HG03196 (cell line): Measurements from ENCODE around the gene FAM161A.
"Not testable (repeated sequence)": the region's sequence is repeated elsewhere in the genome, so short reads cannot be mapped to it uniquely, and the experiment has no call there.

Source experiments
- ATAC-seq: cut with Tn5 transposase; IDR thresholded peaks from one replicate; pipeline ENCODE4 v1.9.1; 2021; ENCODE audit not compliant: unreplicated experiment

Gene FAM161A

DNA sequence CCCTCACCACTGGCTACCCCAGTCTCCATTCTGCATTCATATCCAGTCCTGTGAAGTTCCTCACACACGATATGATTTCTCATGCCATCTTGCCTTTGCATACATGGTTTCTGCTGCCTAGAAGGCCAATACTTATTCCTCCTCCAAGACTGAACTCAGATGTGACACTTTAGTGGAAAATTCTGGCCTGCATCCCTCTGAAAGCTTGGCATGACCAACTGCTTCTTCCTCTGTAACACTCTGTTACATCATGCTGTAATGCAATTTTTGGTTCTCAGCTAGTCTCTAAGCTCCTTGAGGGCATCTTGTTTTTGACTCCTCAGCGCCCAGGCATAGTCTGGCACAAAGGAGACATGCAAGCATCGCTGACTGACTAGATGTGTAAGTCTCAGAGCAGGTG lies 12.6 kb downstream of the FAM161A start:
- ATAC-seq = no peak

DNA sequence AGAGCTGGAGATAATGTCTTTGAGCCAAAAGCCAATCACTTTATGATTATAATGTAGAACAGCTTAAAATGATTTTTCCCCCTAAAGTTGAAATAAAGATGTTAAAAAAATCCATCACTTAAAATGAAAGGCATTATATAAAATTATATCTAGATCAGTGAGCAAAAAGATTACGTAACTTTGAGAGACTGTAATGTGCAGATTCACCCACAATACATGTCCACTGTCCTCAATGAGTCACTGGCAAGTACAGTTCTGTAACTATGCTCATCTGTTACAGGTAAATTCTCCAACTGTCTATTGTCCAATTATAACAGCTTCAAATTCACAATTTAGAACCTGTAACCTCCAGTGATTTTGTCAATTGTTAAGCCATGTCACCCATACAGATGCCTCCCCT lies 19.0 kb downstream of the FAM161A start:
- ATAC-seq = no peak

DNA sequence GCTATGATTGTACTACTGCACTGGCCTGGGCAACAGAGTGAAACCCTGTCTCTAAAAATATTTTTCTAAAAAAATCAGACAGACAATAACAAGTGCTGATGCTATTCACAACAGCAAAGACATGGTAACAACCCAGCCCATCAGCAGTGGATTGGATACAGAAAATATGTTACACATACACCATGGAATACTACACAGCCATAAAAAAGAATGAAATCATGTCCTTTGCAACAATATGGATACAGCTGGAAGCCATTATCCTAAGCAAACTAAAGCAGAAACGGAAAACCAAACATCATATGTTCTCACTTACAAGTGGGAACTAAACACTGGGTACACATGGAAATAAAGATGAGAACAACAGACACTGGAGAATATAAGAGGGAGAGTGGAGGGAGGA lies 19.9 kb downstream of the FAM161A start:
- no peak for ATAC-seq

DNA sequence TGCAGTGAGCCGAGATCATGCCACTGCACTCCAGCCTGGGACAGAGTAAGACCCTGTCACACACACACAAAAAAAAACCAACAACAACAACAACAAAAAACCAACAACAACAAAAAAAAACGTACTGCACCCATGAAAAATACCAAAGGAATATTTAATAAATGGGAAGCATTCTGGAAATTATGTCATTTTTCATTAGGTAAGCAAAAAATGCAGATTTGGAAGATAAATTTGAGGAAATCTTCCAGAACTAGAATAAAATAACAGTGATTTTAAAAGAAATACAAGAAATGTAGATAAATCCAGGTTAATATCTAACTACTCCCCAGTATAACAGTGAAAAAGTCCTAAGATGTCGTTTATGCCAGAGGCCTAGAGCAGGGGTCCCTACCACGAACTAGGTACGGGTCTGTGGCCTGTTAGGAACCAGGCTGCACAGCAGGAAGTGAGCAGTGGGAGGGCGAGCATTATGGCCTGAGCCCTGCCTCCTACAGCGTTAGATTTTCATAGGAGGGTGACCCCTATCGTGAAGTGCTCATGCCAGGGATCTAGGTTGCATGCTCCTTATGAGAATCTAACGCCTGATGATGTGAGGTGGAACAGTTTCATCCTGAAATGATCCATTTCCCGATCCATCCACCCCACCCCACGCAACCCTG lies 21.5 kb downstream of the FAM161A start:
- no peak for ATAC-seq

DNA sequence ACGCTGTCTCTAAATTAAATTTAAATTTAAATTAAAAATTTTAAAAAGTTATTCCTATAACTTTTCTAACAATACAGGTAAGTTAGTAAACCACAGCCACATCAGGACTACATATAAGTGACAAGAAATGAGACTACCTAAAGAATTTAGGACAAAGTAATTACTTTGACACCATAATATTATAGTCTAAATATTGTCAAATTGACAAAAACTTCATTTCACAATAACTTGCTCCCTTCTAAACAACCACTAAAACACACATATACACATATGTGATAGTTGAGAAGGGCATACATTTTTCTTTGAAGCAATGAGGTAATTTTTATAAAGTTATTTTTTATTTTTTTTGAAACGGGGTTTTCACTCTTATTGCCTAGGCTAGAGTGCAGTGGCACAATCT lies 31.6 kb downstream of the FAM161A start:
- ATAC-seq = no peak

DNA sequence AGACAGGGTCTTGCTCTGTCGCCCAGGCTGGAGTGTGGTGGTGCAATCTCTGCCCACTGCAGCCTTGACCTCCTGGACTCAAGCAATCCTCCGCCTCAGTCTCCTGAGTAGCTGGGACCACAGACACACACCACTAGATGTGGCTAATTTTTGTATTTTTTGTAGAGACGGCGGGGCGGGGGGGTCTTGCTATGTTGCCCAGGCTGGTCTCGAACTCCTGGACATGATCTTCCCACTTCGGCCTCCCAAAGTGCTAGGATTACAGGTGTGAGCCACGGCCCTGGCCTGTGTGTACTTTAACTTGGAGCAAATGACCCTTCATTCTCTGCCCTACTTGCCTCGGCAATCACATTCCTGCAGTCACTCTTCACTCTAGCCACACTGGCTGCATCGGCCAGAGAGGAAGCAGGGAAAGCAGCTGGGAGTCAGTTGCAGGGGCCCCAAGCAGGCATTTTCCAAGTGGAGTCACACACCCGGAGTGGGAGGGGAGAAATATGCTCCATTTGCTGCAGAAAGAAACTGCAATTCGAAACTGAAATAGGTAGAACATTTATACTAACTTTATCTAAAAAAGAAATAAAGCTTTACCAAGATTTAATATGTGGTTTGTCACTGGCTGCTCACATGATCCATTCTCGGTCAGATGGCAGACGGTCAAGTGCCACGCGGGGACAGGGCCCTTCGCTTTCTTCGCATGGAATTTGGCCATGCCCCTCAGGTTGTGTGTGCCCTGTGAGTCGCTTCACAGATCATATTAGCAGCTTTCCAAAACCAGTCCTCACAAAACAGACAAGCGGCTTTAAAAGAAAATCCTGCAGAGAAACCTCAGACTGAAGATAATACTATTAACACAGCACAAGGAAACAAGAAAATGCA lies 37.1 kb downstream of the FAM161A start:
- ATAC-seq = no peak

DNA sequence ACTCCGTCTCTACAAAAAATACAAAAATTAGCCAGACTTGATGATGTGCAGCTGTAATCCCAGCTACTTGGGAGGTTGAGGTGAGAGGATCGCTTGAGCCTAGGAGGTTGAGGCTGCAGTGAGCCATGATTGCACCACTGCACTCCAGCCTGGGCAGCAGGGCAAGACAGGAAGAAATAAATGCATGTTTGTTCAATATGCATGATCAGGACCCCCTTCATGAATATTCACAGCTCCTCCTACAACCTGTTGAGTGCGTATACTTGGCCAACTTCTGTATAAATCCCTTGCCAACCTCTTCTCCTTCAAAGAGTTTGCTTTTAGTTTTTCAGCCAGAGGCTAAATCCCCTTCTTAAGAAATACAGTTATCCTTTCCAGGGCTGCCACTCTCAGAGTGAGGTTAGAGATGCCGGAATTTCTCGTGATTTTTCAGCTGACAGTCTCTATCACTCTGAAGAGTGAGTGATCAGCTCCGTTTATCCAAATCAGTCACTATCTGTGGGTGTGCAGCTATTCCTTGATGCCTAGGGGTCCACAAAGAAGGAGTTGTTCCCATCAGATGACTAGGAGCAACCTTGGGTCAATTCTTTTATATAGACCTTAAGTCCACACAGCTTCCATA lies 39.2 kb downstream of the FAM161A start:
- no peak for ATAC-seq

DNA sequence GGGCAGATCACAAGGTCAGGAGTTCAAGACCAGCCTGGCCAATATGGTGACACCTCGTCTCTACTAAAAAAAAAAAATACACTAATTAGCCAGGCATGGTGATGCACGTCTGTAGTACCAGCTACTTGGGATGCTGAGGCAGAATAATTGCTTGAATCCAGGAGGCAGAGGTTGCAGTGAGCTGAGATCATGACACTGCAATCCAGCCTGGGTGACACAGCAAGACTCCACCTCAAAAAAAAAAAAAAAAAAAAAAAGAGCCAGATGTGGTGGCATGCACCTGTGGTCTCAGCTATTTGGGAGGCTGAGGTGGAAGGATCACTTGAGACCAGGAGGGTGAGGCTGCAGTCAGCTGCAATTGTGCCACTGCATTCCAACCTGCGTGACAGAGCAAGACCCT lies 40.5 kb downstream of the FAM161A start:
- ATAC-seq = not testable (repeated sequence)

DNA sequence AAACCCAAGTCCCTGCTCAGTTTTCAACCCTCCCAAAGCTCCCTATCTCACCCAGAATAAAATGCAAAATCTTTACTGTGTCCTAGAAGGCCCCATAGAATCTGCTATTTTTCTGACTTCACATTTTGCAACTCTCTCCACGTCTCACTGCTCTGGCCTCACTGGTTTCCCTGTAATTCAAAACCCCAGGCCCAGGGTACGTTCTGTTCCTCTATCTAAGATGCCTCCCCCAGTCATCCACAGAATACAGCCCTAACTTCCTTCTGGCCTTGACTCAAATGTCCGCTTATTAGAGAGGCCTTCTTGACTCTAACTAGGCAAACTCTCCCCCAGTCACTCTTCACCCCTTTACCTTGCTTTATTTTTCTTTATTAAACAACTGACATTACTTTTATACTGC lies 42.0 kb downstream of the FAM161A start:
- no peak for ATAC-seq

DNA sequence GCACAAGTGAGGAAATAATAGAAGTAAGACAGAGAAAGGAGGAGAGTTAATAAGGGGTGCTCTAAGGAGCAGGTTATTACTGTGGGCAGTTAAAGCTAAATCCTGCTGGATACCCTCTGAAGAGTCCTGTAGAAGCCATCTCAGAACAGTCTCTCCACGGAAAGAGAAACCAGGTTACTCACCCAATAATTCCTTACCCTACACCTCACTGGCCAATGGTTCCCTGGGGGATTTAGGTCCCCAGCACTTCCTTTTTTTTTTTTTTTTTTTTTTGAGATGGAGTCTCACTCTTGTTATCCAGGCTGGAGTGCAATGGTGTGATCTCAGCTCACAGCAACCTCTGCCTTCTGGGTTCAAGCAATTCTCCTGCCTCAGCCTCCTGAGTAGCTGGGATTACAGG lies 43.7 kb downstream of the FAM161A start:
- not testable (repeated sequence) for ATAC-seq

DNA sequence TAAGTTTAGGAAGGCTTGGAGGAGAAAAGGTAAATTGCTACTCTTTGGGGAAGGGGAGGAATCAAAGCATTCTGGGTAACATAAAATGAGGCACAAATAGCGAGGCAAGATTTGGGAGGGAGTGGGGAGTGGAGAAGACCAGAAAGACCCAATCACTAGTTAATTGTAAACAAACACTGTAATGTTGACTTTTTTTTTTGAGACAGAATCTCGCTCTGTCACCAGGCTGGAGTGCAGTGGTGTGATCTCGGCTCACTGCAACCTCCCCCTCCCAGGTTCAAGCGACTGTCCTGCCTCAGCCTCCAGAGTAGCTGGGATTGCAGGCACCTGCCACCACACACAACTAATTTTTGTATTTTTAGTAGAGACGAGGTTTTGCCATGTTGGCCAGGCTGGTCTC lies 45.2 kb downstream of the FAM161A start:
- not testable (repeated sequence) for ATAC-seq

DNA sequence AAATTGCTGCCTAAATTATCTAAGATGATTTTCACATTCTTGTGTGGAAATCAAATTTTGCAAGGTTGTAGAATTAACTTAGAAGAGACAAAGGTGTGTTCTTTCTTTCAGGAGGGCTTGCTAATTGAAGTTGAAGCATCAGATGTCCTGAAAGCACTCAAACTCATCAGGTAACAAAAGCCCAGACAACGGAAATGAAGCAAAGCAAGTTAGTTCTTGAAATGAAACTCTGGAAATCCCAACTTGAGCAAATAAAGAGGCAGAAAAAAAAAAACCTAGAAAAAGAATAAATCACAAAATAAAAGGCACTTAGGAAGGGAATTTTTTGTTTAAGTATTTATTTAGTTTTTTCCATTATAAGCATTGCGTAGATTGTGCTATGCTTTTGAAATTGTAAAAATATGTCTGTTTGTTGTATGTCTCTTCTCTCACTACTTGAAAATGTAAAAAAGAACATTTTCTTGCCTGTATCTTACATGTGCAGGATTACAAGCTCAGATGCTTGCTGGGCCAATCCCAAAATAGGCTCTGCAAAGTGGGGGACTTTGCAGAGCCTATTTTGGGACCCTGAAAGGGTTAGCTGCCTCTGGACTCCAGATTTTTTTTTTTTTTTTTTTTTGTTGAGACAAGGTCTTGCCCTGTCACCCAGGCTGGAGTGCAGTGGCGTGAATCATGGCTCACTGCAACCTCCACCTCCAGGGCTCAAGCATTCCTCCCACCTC lies 46.7 kb downstream of the FAM161A start:
- ATAC-seq = no peak

DNA sequence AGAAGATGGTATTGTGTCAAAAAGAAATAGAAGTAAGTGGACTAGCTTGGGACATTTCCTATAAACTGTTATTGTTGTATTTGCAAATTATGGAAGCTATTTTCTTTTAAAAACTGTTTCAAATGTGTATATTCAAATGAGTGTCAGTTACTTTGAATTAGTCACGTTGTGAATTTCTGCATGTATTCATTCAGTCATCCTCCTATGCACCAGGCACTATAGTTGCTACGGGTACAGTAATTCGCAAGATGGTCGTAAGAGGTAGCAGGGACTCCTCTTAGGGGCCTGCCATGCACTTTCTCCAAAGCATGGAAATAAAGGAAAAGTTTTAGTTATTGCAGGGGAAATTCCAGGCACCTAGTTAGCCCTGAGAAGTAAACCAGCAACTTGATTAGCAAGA lies 51.3 kb downstream of the FAM161A start:
- no peak for ATAC-seq

DNA sequence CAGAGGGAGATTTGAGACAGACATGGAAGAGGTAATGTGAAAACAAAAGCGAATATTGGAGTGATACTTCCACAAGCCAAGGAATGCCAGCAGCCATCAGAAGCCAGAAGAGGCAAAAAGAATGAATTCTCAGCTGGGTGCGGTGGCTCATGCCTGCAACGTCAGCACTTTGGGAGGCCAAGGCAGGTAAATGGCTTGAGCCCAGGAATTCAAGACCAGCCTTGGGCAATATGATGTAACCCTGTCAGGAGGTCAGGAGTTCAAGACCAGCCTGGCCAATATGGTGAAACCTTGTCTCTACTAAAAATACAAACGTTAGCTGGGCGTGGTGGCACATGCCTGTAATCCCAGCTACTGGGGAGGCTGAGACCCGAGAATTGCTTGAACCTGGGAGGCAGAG lies 54.8 kb downstream of the FAM161A start:
- ATAC-seq = no peak

DNA sequence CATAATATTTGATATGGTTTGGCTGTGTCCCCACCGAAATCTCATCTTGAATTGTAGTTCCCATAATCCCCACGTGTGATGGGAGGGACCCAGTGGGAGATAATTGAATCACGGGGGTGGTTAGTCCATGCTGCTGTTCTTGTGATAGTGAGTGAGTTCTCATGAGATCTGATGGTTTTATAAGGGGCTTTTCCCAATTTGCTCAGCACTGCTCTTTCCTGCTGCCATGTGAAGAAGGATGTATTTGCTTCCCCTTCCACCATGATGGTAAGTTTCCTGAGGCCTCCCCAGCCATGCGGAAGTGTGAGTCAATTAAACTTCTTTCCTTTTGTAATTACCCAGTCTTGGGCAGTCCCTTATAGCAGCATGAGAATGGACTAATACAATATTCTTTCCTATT lies 56.4 kb downstream of the FAM161A start:
- ATAC-seq = not testable (repeated sequence)

DNA sequence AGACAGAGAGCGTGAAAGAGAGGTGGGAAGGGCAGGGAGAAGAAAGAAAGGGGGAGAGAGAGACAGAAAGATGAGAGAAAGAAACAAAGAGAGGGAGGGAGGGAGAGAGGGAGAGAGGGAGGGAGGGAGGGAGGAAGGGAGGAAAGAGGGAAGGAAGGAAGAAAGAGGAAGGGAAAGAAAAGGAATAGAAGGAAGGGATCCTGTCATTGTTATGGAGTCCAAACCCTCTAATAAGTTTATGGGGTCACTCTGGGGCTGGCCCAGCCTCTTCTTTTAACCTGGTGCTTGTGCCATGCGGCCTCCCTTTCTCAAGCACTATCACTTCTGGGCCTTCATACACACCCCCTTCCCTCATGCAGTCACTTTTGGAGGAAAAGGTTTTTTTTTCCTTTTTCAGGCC lies 58.5 kb downstream of the FAM161A start:
- no peak for ATAC-seq

DNA sequence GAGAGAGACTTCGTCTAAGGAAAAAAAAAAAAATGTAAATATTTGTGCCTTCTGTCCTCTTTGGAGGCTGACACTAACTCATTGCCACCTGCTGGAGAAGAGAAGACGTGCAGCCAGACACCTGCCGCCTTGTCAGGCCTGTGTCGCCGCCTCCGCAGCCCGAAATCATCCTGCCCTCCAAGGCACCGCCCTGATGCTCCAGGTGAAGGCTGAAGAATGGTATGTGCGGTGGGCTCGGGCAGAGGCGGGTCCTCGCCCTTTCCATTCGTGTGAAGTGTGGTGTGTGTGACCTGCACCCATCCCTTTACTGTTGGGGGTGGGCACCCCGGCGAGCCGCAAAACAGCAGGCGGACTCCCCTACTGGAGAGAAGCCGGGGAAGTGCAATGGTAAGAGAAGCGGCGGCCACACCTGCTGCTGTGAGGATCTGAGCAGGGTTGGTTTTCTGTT lies 60.4 kb downstream of the FAM161A start:
- ATAC-seq = no peak

DNA sequence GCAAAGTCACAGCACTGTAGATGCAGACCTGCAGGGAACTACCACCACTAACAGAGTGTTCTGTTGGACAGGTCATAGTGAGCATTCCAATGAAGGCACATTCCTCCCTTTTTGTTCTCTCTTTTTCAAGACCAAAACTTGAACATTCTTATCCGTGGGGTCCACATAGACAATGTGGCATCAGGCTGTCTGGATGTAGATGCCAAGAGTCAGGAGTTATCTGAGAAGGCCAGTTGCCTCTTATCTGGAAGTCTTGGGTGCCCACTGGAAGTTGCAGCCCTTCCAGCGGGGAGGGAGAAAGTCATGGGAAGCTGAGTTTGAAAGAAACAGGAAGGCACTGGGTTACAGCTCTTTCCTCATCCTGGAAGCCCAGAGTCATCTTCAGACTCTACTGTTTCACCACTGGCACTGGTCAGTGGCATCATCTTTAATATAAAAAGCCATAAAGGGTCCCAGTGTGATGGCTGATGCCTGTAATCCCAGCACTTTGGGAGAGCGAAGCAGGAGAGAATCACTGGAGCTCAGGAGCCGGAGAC lies 61.4 kb downstream of the FAM161A start:
- no peak for ATAC-seq

DNA sequence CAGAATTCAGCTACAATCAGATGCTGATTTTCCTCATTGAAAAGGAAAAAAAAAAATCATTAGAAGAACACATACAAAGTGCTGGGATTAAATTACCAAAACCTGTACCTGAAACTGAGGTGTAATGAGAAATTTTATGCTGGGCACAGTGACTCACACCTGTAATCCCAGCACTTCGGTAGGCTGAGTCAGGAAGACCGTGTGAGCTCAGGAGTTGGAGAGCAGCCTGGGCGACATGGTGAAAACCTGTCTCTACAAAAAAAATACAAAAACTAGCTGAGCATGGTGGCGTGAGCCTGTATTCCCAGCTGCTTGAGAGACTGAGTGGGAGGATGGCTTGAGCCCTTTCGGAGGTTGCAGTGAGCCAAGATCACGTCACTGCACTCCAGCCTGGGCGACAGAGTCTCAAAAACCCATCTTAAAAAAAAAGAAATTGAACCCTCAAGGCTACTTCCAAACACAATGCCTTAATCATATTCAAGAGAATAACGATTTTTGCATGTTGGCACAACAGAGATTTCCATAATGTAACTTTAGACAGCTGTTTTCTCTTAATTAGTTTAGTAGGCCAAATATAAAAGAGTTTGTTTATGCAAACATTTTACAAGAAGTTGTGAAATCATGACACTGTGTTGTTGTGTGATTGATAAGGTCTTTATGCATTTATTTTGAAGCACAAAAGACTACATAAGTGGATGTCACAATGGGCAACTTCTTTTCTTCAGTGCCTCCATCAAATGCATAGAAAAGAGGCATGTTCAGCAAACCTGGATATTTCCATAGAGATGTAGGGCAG lies 63.9 kb downstream of the FAM161A start:
- ATAC-seq = no peak

DNA sequence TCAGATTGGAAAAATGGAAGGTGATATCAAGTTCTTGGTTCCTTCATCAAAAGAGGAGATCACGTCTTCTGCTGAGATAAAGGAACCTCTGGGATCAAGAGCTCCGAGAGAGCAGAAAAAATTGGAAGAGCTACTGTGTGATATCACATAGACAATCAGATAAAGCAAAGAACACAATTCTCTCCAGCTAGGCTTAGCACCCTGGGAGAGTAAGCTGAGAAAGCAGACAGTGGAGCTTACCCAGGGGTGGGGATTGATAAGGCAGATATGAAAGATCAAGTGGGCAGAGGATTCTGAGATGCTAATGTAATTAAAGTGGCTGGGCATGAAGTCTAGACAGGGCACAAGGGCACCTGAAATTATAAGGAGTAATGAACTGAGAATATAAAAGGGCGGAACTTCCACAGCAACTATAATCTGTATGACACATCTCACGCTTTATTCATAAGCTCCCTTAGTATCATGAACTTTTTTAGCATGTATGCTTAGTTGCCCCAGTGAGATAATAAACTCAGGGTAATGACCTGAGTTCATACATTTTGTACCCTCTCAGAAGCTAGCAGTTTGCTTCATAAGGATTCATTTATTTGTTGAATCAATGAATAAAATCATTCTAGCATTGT lies 65.8 kb downstream of the FAM161A start:
- no peak for ATAC-seq
